H9 (cell line): Measurements from ENCODE around the gene RIPK1. TPM values are rescaled to one million over a fixed set of nuclear protein-coding genes. Genes with fewer than 3 reads are reported as not detected.

ENCODE experiments used
- DNase-seq: peaks from one replicate; pipeline ENCODE4 v3.0.0-alpha.2; 2017
- H2AFZ ChIP-seq: one replicate; pipeline ENCODE4 v1.6.1; 2013; ENCODE audit warnings: mild to moderate bottlenecking, low read length, control low read depth, moderate library complexity
- H2AK5ac ChIP-seq: 2 replicates; pipeline ENCODE4 v1.6.1; 2013; ENCODE audit warnings: low read length, control low read depth, mixed read lengths; ENCODE audit not compliant: insufficient read length
- H2BK120ac ChIP-seq: one replicate; pipeline ENCODE4 v1.6.1; 2013; ENCODE audit warnings: low read depth, mild to moderate bottlenecking, low read length, control low read depth, inconsistent platforms; ENCODE audit not compliant: poor library complexity, severe bottlenecking
- H2BK12ac ChIP-seq: 2 replicates; pipeline ENCODE4 v1.6.1; 2013; ENCODE audit warnings: low read length, control low read depth, mixed read lengths, low read depth; ENCODE audit not compliant: insufficient read length
- H2BK15ac ChIP-seq: 2 replicates; pipeline ENCODE4 v1.6.1; 2013; ENCODE audit warnings: low read depth, low read length, control low read depth
- H2BK20ac ChIP-seq: one replicate; pipeline ENCODE4 v1.6.1; 2013; ENCODE audit warnings: low read depth, mild to moderate bottlenecking, low read length, control low read depth, inconsistent platforms; ENCODE audit not compliant: poor library complexity, severe bottlenecking
- H2BK5ac ChIP-seq: 2 replicates; pipeline ENCODE4 v1.6.1; 2013; ENCODE audit warnings: low read length, control low read depth, mixed read lengths; ENCODE audit not compliant: insufficient read length
- H3K14ac ChIP-seq: 2 replicates; pipeline ENCODE4 v1.6.1; 2013; ENCODE audit warnings: low read length, control low read depth; ENCODE audit not compliant: insufficient read depth
- H3K18ac ChIP-seq: 2 replicates; pipeline ENCODE4 v1.6.1; 2013; ENCODE audit warnings: low read depth, mild to moderate bottlenecking, mixed read lengths, low read length, control low read depth; ENCODE audit not compliant: insufficient read length
- H3K23ac ChIP-seq: 2 replicates; pipeline ENCODE4 v1.6.1; 2013; ENCODE audit warnings: low read length, control low read depth, mixed read lengths, low read depth; ENCODE audit not compliant: insufficient read length
- H3K23me2 ChIP-seq: 2 replicates; pipeline ENCODE4 v1.6.1; 2013; ENCODE audit warnings: low read depth, mild to moderate bottlenecking, mixed read lengths, low read length, control low read depth; ENCODE audit not compliant: insufficient read length, poor library complexity, severe bottlenecking
- H3K27ac ChIP-seq: 2 replicates; pipeline ENCODE4 v1.5.1; 2013; ENCODE audit warnings: low read length, control low read depth, mixed read lengths, low read depth; ENCODE audit not compliant: insufficient read length
- H3K27me3 ChIP-seq: 2 replicates; pipeline ENCODE4 v1.6.1; 2013; ENCODE audit warnings: low read length, control low read depth, inconsistent platforms; ENCODE audit not compliant: insufficient read depth
- H3K4ac ChIP-seq: 2 replicates; pipeline ENCODE4 v1.6.1; 2013; ENCODE audit warnings: low read depth, mild to moderate bottlenecking, control low read depth, inconsistent platforms, low read length, moderate library complexity
- H3K4me1 ChIP-seq: 2 replicates; pipeline ENCODE4 v1.6.1; 2013; ENCODE audit warnings: low read length, control low read depth, inconsistent platforms; ENCODE audit not compliant: insufficient read depth
- H3K4me2 ChIP-seq: 2 replicates; pipeline ENCODE4 v1.6.1; 2013; ENCODE audit warnings: low read length, control low read depth, mixed read lengths; ENCODE audit not compliant: insufficient read length, insufficient read depth
- H3K56ac ChIP-seq: 2 replicates; pipeline ENCODE4 v1.6.1; 2013; ENCODE audit warnings: low read depth, mild to moderate bottlenecking, mixed read lengths, low read length, control low read depth; ENCODE audit not compliant: insufficient read length
- H3K79me1 ChIP-seq: 2 replicates; pipeline ENCODE4 v1.6.1; 2013; ENCODE audit warnings: low read depth, mild to moderate bottlenecking, moderate library complexity, low read length, control low read depth, inconsistent platforms; ENCODE audit not compliant: insufficient read depth, poor library complexity, severe bottlenecking
- H3K79me2 ChIP-seq: 2 replicates; pipeline ENCODE4 v1.6.1; 2013; ENCODE audit warnings: low read length, control low read depth, inconsistent platforms; ENCODE audit not compliant: insufficient read depth
- H3K9ac ChIP-seq: 2 replicates; pipeline ENCODE4 v1.6.1; 2013; ENCODE audit warnings: low read length, control low read depth, mixed read lengths; ENCODE audit not compliant: insufficient read length; ENCODE audit errors: extremely low read depth
- H3K9me3 ChIP-seq: one replicate; pipeline ENCODE4 v1.6.1; 2013; ENCODE audit warnings: low read depth, low read length, inconsistent platforms; ENCODE audit not compliant: control insufficient read depth
- H3T11ph ChIP-seq: one replicate; pipeline ENCODE4 v1.6.1; 2013; ENCODE audit warnings: mild to moderate bottlenecking, low read length, control low read depth, inconsistent platforms
- H4K20me1 ChIP-seq: one replicate; pipeline ENCODE4 v1.6.1; 2013; ENCODE audit not compliant: control insufficient read depth, insufficient read length, insufficient read depth
- H4K5ac ChIP-seq: 2 replicates; pipeline ENCODE4 v1.6.1; 2013; ENCODE audit warnings: low read depth, mild to moderate bottlenecking, mixed read lengths, low read length, control low read depth; ENCODE audit not compliant: insufficient read length
- H4K8ac ChIP-seq: replicated peaks from 2 replicates; pipeline ENCODE4 v1.6.1; 2013; ENCODE audit warnings: low read length, control low read depth, mixed read lengths, low read depth; ENCODE audit not compliant: insufficient read length
- H4K91ac ChIP-seq: 2 replicates; pipeline ENCODE4 v1.6.1; 2013; ENCODE audit warnings: low read depth, mild to moderate bottlenecking, moderate library complexity, mixed read lengths, low read length, control low read depth; ENCODE audit not compliant: insufficient read length
- H3K27ac Mint-ChIP-seq, 3 experiments: 2 replicates in 2 of 3; 3 replicates in 1 of 3; pipeline ENCODE4 v1.8.0; 2020 to 2021; ENCODE audit warnings: mixed read lengths in 3 of 3, mild to moderate bottlenecking in 1 of 3, moderate library complexity in 1 of 3
- H3K27me3 Mint-ChIP-seq: 2 replicates; pipeline ENCODE4 v1.8.0; 2021; ENCODE audit warnings: low read depth, mild to moderate bottlenecking, moderate library complexity, mixed read lengths
- H3K36me3 Mint-ChIP-seq, 3 experiments: 2 replicates in 2 of 3; 3 replicates in 1 of 3; pipeline ENCODE4 v1.8.0; 2020 to 2021; ENCODE audit warnings: low read depth in 3 of 3, mixed read lengths in 3 of 3; ENCODE audit not compliant: insufficient read depth in 1 of 3
- H3K4me1 Mint-ChIP-seq, 2 experiments: 2 replicates each; pipeline ENCODE4 v1.8.0; 2020; ENCODE audit warnings: mixed read lengths in 2 of 2
- H3K4me3 Mint-ChIP-seq, 2 experiments: 2 replicates in 1 of 2; 3 replicates in 1 of 2; pipeline ENCODE4 v1.8.0; 2020 to 2021; ENCODE audit warnings: mild to moderate bottlenecking in 2 of 2, mixed read lengths in 2 of 2, moderate library complexity in 1 of 2
- H3K9me3 Mint-ChIP-seq, 2 experiments: 2 replicates in 1 of 2; 3 replicates in 1 of 2; pipeline ENCODE4 v1.8.0; 2020; ENCODE audit warnings: mild to moderate bottlenecking in 2 of 2, mixed read lengths in 2 of 2, moderate library complexity in 1 of 2
- CTCF ChIP-seq: fragments of 200-600 bp; sonication (generic); conservative IDR thresholded peaks from 3 replicates; pipeline ENCODE4 v1.8.0; 2021; ENCODE audit warnings: antibody characterized with exemption, mild to moderate bottlenecking
- WGBS: extraction: QIAGEN DNeasy Blood & Tissue Kit; methylation state at CpG from one replicate; pipeline ENCODE4 v1.1.7; 2013; ENCODE audit warnings: missing lambda C conversion rate, low lambda C conversion rate, mixed read lengths; ENCODE audit not compliant: insufficient read length; ENCODE audit errors: extremely low coverage; 5-methylcytosine and 5-hydroxymethylcytosine counted together
- total RNA-seq: library from RNA; stranded (reverse); gene quantifications from 2 replicates; pipeline ENCODE4 v1.2.1, GENCODE V29; 2021

RIPK1 gene
- total RNA-seq, 1 experiment from 2014 or later = 24.6 TPM

- H3K4ac ChIP-seq = no peak overlapping the region
- H3K27me3 ChIP-seq = no peaks in the 10 kb centered on the region
- H2BK5ac ChIP-seq = no peak overlapping the region
- peaks cover 2% of the 10 kb centered on the region for H3K23me2 ChIP-seq
- peaks cover 43 to 76% (median 72%) of the 10 kb centered on the region in 3 experiments for H3K36me3 Mint-ChIP-seq
- H3T11ph ChIP-seq = no peak overlapping the region
- no peaks in the 10 kb centered on the region; the same call in 1 of the 2 replicates for H3K4me1 ChIP-seq
- H3K27ac ChIP-seq = no peak overlapping the region
- no peak overlapping the region for H2BK20ac ChIP-seq
- H3K4me2 ChIP-seq = no peak overlapping the region
- no CpG with 5 or more reads among the region's 20 CpGs for WGBS
- H3K4me3 Mint-ChIP-seq = no peak overlapping the region
- H4K91ac ChIP-seq = no peak overlapping the region
- H3K9ac ChIP-seq = no peak overlapping the region
- no peak overlapping the region for H2BK15ac ChIP-seq
- no peaks in the 10 kb centered on the region; a peak in 1 of 5 replicates for H3K9me3 Mint-ChIP-seq
- H3K79me2 ChIP-seq = no peaks in the 10 kb centered on the region
- H4K20me1 ChIP-seq = no peaks in the 10 kb centered on the region
- no peak overlapping the region for H4K8ac ChIP-seq
- no peak overlapping the region for H4K5ac ChIP-seq
- H3K56ac ChIP-seq = no peak overlapping the region
- H3K23ac ChIP-seq = no peak overlapping the region
- peaks cover 21 to 34% of the 10 kb centered on the region in 2 experiments for H3K4me1 Mint-ChIP-seq
- no peak overlapping the region for H2AFZ ChIP-seq
- H2BK12ac ChIP-seq = no peak overlapping the region
- H3K27ac Mint-ChIP-seq = peak overlapping the region in 2 of 3 experiments; percentile 24 to 40; a peak in 1 of 7 replicates
- no peaks in the 10 kb centered on the region for H3K9me3 ChIP-seq
- H3K18ac ChIP-seq = no peak overlapping the region
- H3K27me3 Mint-ChIP-seq = no peaks in the 10 kb centered on the region
- H3K79me1 ChIP-seq = no peaks in the 10 kb centered on the region
- TF ChIP-seq CTCF = no peak
- DNase-seq = no peak
- H2BK120ac ChIP-seq = no peak overlapping the region
- H2AK5ac ChIP-seq = no peak overlapping the region
- H3K14ac ChIP-seq = no peak overlapping the region
These were observed 71.9 kb downstream of the RIPK1 start for GRCh38 chr6:3140201-3140600.
